Body of pancreas (tissue), 4 donors: ENCODE measurements around the gene PNKP. TPM values are rescaled to one million over a fixed set of nuclear protein-coding genes. Genes with fewer than 3 reads are reported as not detected.

Source experiments
- ATAC-seq: fragments of 150-250 bp; one replicate; pipeline ENCODE4 v1.9.1; 2016
- DNase-seq, 4 donors: peaks; one replicate each; pipeline ENCODE4 v3.0.0-alpha.2; 2019
- H3K27ac ChIP-seq, 4 donors: fragments of 200-600 bp; sonication (generic); 1 replicate in 3 of 4; 2 replicates in 1 of 4; pipeline versions ENCODE4 v1.5.1 to v1.6.1; 2016 to 2019; ENCODE audit warnings: mild to moderate bottlenecking in 1 of 4, mixed read lengths in 1 of 4, moderate library complexity in 1 of 4
- H3K27me3 ChIP-seq, 2 donors: fragments of 200-600 bp; sonication (generic); one replicate each; pipeline ENCODE4 v1.6.0; 2016; ENCODE audit warnings: mild to moderate bottlenecking in 1 of 2
- H3K36me3 ChIP-seq, 2 donors: fragments of 200-600 bp; sonication (generic); replicated peaks in 1 of 2; 2 replicates each; pipeline ENCODE4 v1.5.1; 2016; ENCODE audit warnings: low read depth in 2 of 2; ENCODE audit not compliant: insufficient read depth in 1 of 2
- H3K4me1 ChIP-seq: fragments of 200-600 bp; sonication (generic); one replicate; pipeline ENCODE4 v1.6.0; 2016
- H3K4me3 ChIP-seq, 2 donors: fragments of 200-600 bp; sonication (generic); 1 replicate in 1 of 2; 2 replicates in 1 of 2; pipeline ENCODE4 v1.5.1; 2016 to 2019
- H3K9me3 ChIP-seq, 3 donors: fragments of 200-600 bp; sonication (generic); 1 replicate in 2 of 3; 2 replicates in 1 of 3; pipeline ENCODE4 v1.5.1; 2016
- CTCF ChIP-seq, 7 experiments: fragments of 450-650 bp in 4 of 7; fragments of 200-600 bp in 3 of 7; sonication (generic) in 3 of 7; IDR thresholded peaks; one replicate each; pipeline ENCODE4 v1.5.1; 2016 to 2019; ENCODE audit warnings: antibody characterized with exemption in 7 of 7
- POLR2A ChIP-seq, 3 donors: fragments of 450-650 bp; IDR thresholded peaks; one replicate each; pipeline ENCODE4 v1.6.1; 2016; ENCODE audit warnings: antibody characterized with exemption in 3 of 3, mild to moderate bottlenecking in 2 of 3
- WGBS, 2 donors: methylation state at CpG; one replicate each; pipeline ENCODE4 v1.1.5; 2017; 5-methylcytosine and 5-hydroxymethylcytosine counted together
- intact Hi-C: fragments of 100-400 bp; cut with DNase I; formaldehyde crosslinking; loops from one replicate; pipeline ENCODE4 v1.15.1; 2023
- total RNA-seq, 2 donors: library from RNA; depleted of rRNA; stranded (reverse); fragments of >200 nt; gene quantifications; one replicate each; pipeline ENCODE4 v1.1.0, GENCODE V29; 2016

Gene PNKP
- total RNA-seq, 2 donors from 2014 or later: 59.7 to 122 TPM

GRCh38 chr19:49872245-49873128 is 5.1 kb upstream of the PNKP start:
- 84 to 85% methylated on average over 15 to 18 of the region's 27 CpGs for WGBS, 2 donors
- intact Hi-C loops: no loop called here
- Histone ChIP-seq H3K4me1 (peaks cover 48% of the 10 kb centered on the region), H3K27me3 (no peaks in the 10 kb centered on the region), H3K36me3 (no peaks in the 10 kb centered on the region), H3K9me3 (no peaks in the 10 kb centered on the region), H3K4me3 (no peak overlapping the region), H3K27ac (no peak overlapping the region)
- TF ChIP-seq CTCF (IDR thresholded peaks at IDR 0.05): no peak
- no peak for TF ChIP-seq POLR2A (IDR thresholded peaks at IDR 0.05)
- DNase-seq: no peak
- ATAC-seq: no peak

- Histone ChIP-seq H3K27ac (no peak overlapping the region), H3K4me1 (peaks cover 53% of the 10 kb centered on the region), H3K27me3 (no peaks in the 10 kb centered on the region), H3K9me3 (no peaks in the 10 kb centered on the region), H3K36me3 (no peaks in the 10 kb centered on the region), H3K4me3 (no peak overlapping the region)
- TF ChIP-seq CTCF (IDR thresholded peaks at IDR 0.05) (no peak), POLR2A (IDR thresholded peaks at IDR 0.05) (no peak)
- DNase-seq (no peak), ATAC-seq (no peak)
- intact Hi-C loops: no loop called here
- WGBS, 2 donors: 85 to 98% methylated on average over 7 to 16 of the region's 17 CpGs
Measured at GRCh38 chr19:49871349-49871985, 4.1 kb upstream of the PNKP start.

- H3K27me3 ChIP-seq: no peaks in the 10 kb centered on the region
- ATAC-seq (no peak), DNase-seq (no peak)
- intact Hi-C loops: no loop called here
- H3K9me3 ChIP-seq: no peaks in the 10 kb centered on the region
- H3K27ac ChIP-seq: peak overlapping the region; percentile 72 to 93 (median 82)
- H3K36me3 ChIP-seq: no peaks in the 10 kb centered on the region
- TF ChIP-seq POLR2A (IDR thresholded peaks at IDR 0.05): no peak
- no peak for TF ChIP-seq CTCF (IDR thresholded peaks at IDR 0.05)
- H3K4me1 ChIP-seq: peaks cover 59% of the 10 kb centered on the region
- no peak overlapping the region for H3K4me3 ChIP-seq
- 72 to 79% methylated on average over 11 to 15 of the region's 15 CpGs for WGBS, 2 donors
Measured at GRCh38 chr19:49870309-49870901, 3.0 kb upstream of the PNKP start.

- Histone ChIP-seq H3K9me3 (no peaks in the 10 kb centered on the region), H3K36me3 (no peaks in the 10 kb centered on the region), H3K27ac (peak overlapping the region; percentile 72 to 93 (median 83)), H3K27me3 (no peaks in the 10 kb centered on the region), H3K4me3 (peak overlapping the region; percentile 28 to 40), H3K4me1 (peaks cover 59% of the 10 kb centered on the region)
- WGBS, 2 donors: 0% methylated on average over 18 to 47 of the region's 67 CpGs
- ATAC-seq: peak; percentile 86
- TF ChIP-seq POLR2A (IDR thresholded peaks at IDR 0.05) (peak; percentile 31 to 78 (median 68)), CTCF (IDR thresholded peaks at IDR 0.05) (peak in 4 of 7 experiments; percentile 31 to 46 (median 37))
- peak; percentile 96 to 99 (median 97) for DNase-seq
- intact Hi-C loops: no loop called here
Measured at GRCh38 chr19:49869484-49870308, 2.3 kb upstream of the PNKP start.
